Measurements from ENCODE around the gene ADCY2. TPM values are rescaled to one million over a fixed set of nuclear protein-coding genes. Genes with fewer than 3 reads are reported as not detected.

ADCY2 gene
- total RNA-seq, 4 donors from 2014 or later: 2.6 to 24.8 (median 10.9) TPM

GRCh38 chr5:7445068-7445467 lies 49.1 kb downstream of the ADCY2 start:
- TF ChIP-seq CTCF (IDR thresholded peaks at IDR 0.05) (no peak), POLR2AphosphoS5 (IDR thresholded peaks at IDR 0.05) (no peak), EP300 (IDR thresholded peaks at IDR 0.05) (no peak), POLR2A (IDR thresholded peaks at IDR 0.05) (no peak)
- no peaks in the 10 kb centered on the region for H3K4me1 ChIP-seq
- 62% methylated on average over 2 of the region's 2 CpGs for WGBS
- H3K27ac ChIP-seq: no peak overlapping the region
- no peaks in the 10 kb centered on the region for H3K27me3 ChIP-seq
- H3K4me3 ChIP-seq: no peak overlapping the region
- H3K36me3 ChIP-seq: no peaks in the 10 kb centered on the region
- no peaks in the 10 kb centered on the region for H3K9me3 ChIP-seq
- DNase-seq (ENCODE audit: low spot score in 2 of 2): no peak

- 39% methylated on average over 2 of the region's 2 CpGs for WGBS
- TF ChIP-seq POLR2A (IDR thresholded peaks at IDR 0.05) (no peak), CTCF (IDR thresholded peaks at IDR 0.05) (no peak), POLR2AphosphoS5 (IDR thresholded peaks at IDR 0.05) (no peak), EP300 (IDR thresholded peaks at IDR 0.05) (no peak)
Measured at GRCh38 chr5:7445831-7446230, 49.9 kb downstream of the ADCY2 start.

GRCh38 chr5:7446913-7447312 lies 51.0 kb downstream of the ADCY2 start:
- H3K27ac ChIP-seq: no peak overlapping the region
- no peak for TF ChIP-seq CTCF (IDR thresholded peaks at IDR 0.05)
- no peak for TF ChIP-seq EP300 (IDR thresholded peaks at IDR 0.05)
- TF ChIP-seq POLR2A (IDR thresholded peaks at IDR 0.05): no peak
- TF ChIP-seq POLR2AphosphoS5 (IDR thresholded peaks at IDR 0.05): no peak
- 91% methylated on average over 8 of the region's 8 CpGs for WGBS
- H3K9me3 ChIP-seq: no peaks in the 10 kb centered on the region
- H3K36me3 ChIP-seq: no peaks in the 10 kb centered on the region
- no peak for DNase-seq (ENCODE audit: low spot score in 2 of 2)
- no peaks in the 10 kb centered on the region for H3K27me3 ChIP-seq
- no peak overlapping the region for H3K4me3 ChIP-seq
- no peaks in the 10 kb centered on the region for H3K4me1 ChIP-seq

More at GRCh38 chr5:7445831-7446230, 49.9 kb downstream of the ADCY2 start:
- Histone ChIP-seq H3K4me3 (no peak overlapping the region), H3K27me3 (no peaks in the 10 kb centered on the region), H3K4me1 (no peaks in the 10 kb centered on the region), H3K36me3 (no peaks in the 10 kb centered on the region), H3K27ac (no peak overlapping the region), H3K9me3 (no peaks in the 10 kb centered on the region)
- DNase-seq (ENCODE audit: low spot score in 2 of 2): no peak

- no peaks in the 10 kb centered on the region for H3K9me3 ChIP-seq
- H3K4me3 ChIP-seq: no peak overlapping the region
- WGBS: 94% methylated on average over 2 of the region's 2 CpGs
- H3K36me3 ChIP-seq: no peaks in the 10 kb centered on the region
- no peaks in the 10 kb centered on the region for H3K27me3 ChIP-seq
- no peak overlapping the region for H3K27ac ChIP-seq
- no peak for TF ChIP-seq EP300 (IDR thresholded peaks at IDR 0.05)
- no peak for TF ChIP-seq POLR2A (IDR thresholded peaks at IDR 0.05)
- no peak for TF ChIP-seq POLR2AphosphoS5 (IDR thresholded peaks at IDR 0.05)
- TF ChIP-seq CTCF (IDR thresholded peaks at IDR 0.05): no peak
- H3K4me1 ChIP-seq: no peaks in the 10 kb centered on the region
- DNase-seq (ENCODE audit: low spot score in 2 of 2): no peak
Measured at GRCh38 chr5:7453947-7454346, 58.0 kb downstream of the ADCY2 start.

- no peaks in the 10 kb centered on the region for H3K4me1 ChIP-seq
- no peaks in the 10 kb centered on the region for H3K9me3 ChIP-seq
- H3K27ac ChIP-seq: no peak overlapping the region
- no peaks in the 10 kb centered on the region for H3K36me3 ChIP-seq
- TF ChIP-seq POLR2A (IDR thresholded peaks at IDR 0.05) (no peak), POLR2AphosphoS5 (IDR thresholded peaks at IDR 0.05) (no peak), CTCF (IDR thresholded peaks at IDR 0.05) (no peak), EP300 (IDR thresholded peaks at IDR 0.05) (no peak)
- 88% methylated on average over 2 of the region's 2 CpGs for WGBS
- H3K4me3 ChIP-seq: no peak overlapping the region
- no peaks in the 10 kb centered on the region for H3K27me3 ChIP-seq
- no peak for DNase-seq (ENCODE audit: low spot score in 2 of 2)
Measured at GRCh38 chr5:7456206-7456605, 60.3 kb downstream of the ADCY2 start.
